Measurements from ENCODE around the gene PIK3IP1. TPM values are rescaled to one million over a fixed set of nuclear protein-coding genes. Genes with fewer than 3 reads are reported as not detected.

Gene PIK3IP1
- total RNA-seq, 1 donor from 2014 or later: 16.4 TPM

DNA sequence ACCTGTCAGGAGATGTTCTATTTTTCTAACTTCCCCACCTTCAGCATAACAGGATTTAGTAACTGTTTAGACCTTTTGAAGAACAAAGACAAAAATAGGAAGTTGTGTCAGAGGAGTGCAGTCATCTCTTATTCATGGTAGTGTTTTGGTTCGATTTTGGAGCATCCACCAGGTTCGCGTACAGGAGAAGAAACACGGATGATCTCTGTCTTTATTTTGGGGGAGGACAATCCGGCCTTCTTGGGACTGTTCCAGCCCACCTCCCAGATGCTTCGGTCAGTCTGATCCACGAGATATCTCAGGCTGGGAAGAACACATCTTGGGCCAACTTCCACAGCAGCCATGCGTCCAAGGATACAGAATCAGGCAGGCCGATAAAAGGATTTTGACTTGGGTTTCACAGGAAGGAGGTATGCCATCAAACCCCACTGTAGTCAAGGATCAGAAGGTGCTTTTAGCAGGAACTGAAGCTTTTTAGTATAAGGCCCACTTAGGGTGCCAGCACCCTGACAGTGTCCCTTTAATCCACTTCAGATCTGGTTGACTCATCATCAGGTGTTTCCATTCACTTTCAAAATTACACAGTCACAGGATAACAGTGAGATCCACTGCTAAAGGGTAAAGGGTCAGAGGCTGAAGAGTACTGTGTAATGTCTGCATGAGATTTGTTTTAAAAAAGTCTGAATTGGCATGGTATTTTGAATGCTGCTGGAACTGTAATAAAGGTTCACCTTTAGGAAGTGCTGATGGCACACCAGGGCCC lies 37.3 kb upstream of the PIK3IP1 start:
- no peaks in the 10 kb centered on the region for H3K27me3 ChIP-seq
- H3K27ac ChIP-seq: no peak overlapping the region
- H3K4me3 ChIP-seq: no peak overlapping the region
- peaks cover 54 to 92% of the 10 kb centered on the region in 2 donors for H3K36me3 ChIP-seq
- TF ChIP-seq, protein P1, sequence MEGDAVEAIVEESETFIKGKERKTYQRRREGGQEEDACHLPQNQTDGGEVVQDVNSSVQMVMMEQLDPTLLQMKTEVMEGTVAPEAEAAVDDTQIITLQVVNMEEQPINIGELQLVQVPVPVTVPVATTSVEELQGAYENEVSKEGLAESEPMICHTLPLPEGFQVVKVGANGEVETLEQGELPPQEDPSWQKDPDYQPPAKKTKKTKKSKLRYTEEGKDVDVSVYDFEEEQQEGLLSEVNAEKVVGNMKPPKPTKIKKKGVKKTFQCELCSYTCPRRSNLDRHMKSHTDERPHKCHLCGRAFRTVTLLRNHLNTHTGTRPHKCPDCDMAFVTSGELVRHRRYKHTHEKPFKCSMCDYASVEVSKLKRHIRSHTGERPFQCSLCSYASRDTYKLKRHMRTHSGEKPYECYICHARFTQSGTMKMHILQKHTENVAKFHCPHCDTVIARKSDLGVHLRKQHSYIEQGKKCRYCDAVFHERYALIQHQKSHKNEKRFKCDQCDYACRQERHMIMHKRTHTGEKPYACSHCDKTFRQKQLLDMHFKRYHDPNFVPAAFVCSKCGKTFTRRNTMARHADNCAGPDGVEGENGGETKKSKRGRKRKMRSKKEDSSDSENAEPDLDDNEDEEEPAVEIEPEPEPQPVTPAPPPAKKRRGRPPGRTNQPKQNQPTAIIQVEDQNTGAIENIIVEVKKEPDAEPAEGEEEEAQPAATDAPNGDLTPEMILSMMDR (IDR thresholded peaks at IDR 0.05): no peak
- H3K9me3 ChIP-seq: no peaks in the 10 kb centered on the region
- intact Hi-C loops (cut with DNase I): no loop called here
- H3K4me1 ChIP-seq: no peaks in the 10 kb centered on the region
- no peak for DNase-seq (ENCODE audit: low spot score in 2 of 2)

DNA sequence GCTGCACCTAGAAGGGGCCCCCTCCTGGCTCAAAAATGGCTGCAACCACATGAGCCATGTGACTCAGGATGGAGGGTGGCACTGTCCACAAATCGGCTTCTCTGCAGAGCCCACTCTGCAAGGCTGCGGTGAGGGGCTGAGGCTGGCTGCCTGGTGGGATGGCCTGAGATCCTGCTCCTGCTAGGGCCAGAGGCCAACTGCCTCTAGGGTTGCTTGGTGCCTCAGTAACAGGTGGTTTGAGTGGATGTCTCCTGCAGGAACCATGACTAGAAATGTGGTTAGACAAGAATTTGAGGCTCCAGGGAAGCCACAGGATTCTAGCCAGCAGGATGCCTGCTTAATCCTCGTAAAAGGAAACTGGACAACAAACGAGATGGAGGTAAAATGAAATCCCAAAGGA lies 36.7 kb upstream of the PIK3IP1 start:
- TF ChIP-seq, protein P1 (IDR thresholded peaks at IDR 0.05): no peak
- no peak overlapping the region for H3K27ac ChIP-seq
- intact Hi-C loops (cut with DNase I): no loop called here
- H3K27me3 ChIP-seq: no peaks in the 10 kb centered on the region
- H3K4me1 ChIP-seq: no peaks in the 10 kb centered on the region
- no peaks in the 10 kb centered on the region for H3K9me3 ChIP-seq
- no peak overlapping the region for H3K4me3 ChIP-seq
- DNase-seq (ENCODE audit: low spot score in 2 of 2): no peak
- H3K36me3 ChIP-seq: peaks cover 53 to 86% of the 10 kb centered on the region in 2 donors

DNA sequence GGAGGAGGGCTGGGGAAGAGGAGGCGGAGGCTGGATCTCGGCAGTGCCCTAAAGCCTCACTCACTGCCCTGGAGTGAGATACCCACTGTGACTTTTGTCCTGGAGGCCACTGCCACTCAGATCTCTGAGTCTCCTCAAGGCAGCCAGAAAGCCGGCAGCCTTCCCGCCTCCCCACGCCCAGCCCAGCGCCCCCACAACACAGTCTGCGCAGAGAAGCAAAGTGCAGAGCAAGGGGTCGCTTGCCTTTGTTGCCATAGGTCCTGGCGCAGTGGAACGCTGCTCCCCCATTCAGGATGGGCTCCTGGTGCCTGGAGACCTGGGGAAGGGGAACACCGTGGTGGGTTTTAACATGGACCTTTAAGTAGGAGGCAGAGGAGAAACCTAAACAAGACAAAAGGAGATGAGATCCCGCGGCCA lies 36.3 kb upstream of the PIK3IP1 start:
- Histone ChIP-seq H3K4me1 (no peaks in the 10 kb centered on the region), H3K36me3 (peaks cover 48 to 82% of the 10 kb centered on the region in 2 donors), H3K27ac (no peak overlapping the region), H3K27me3 (no peaks in the 10 kb centered on the region), H3K9me3 (no peaks in the 10 kb centered on the region), H3K4me3 (no peak overlapping the region)
- TF ChIP-seq, protein P1 (IDR thresholded peaks at IDR 0.05): no peak
- intact Hi-C loops (cut with DNase I): no loop called here
- no peak for DNase-seq (ENCODE audit: low spot score in 2 of 2)

DNA sequence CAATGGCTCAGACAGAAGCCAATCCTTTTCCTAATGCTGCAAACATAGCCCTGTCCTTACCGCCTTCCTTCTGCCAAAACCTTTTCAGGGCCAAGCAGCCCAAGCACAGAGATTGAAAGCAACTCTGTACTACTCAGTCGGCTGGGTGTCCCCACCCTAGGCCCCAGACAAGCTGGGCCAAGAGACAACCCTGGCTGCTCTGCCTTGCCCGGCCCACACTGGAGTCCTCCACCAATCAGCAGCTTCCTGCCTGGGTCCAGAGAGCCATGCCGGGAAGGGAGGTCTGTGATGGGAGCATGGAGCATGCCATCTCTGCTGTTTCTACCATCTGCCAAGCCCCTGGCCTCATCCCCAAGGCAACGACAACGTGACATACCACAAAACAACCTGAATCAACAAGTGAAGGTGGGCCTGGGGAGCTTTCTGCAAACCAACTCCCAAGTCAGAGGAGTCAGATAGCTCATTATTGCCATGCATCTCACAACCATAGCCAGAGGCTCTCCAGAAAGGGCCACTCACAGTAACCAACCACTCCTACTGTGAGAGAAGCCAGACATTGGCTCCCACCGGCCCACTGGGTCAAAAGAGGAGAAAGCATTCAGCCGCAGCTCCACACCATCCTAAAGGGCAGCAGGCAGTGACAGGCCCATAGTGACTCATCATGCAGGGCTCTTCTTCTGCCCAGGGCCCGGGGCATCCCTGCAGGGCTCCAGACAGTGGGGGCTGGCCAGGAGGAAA lies 35.7 kb upstream of the PIK3IP1 start:
- no peak for DNase-seq (ENCODE audit: low spot score in 2 of 2)
- Histone ChIP-seq H3K9me3 (no peaks in the 10 kb centered on the region), H3K4me1 (no peaks in the 10 kb centered on the region), H3K27me3 (no peaks in the 10 kb centered on the region), H3K4me3 (no peak overlapping the region), H3K36me3 (peaks cover 47 to 77% of the 10 kb centered on the region in 2 donors), H3K27ac (no peak overlapping the region)
- TF ChIP-seq, protein P1 (IDR thresholded peaks at IDR 0.05): no peak
- intact Hi-C loops (cut with DNase I): no loop called here

DNA sequence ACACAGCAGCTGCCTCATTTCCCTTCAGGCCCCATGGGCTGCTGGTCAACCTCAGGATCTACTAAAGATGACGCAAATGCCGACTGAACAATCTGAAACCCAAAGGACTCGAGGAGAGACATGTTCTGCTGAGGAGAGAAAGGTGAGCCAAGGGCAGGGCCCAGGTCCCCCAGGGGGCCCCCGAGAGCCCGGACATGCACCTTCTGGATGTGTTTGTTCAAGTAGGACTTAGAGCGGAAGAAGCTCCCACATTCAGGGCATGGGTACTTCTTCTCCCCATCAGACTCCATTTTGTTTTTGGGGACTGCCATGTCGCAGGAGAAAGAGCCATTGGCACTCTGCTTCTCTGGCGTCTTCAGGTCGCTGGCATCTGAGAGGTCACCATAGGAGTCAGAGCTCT lies 34.6 kb upstream of the PIK3IP1 start:
- intact Hi-C loops (cut with DNase I): no loop called here
- no peaks in the 10 kb centered on the region for H3K27me3 ChIP-seq
- DNase-seq (ENCODE audit: low spot score in 2 of 2): no peak
- TF ChIP-seq, protein P1 (IDR thresholded peaks at IDR 0.05): no peak
- H3K9me3 ChIP-seq: no peaks in the 10 kb centered on the region
- H3K4me1 ChIP-seq: no peaks in the 10 kb centered on the region
- H3K4me3 ChIP-seq: no peak overlapping the region
- no peak overlapping the region for H3K27ac ChIP-seq
- peaks cover 36 to 66% of the 10 kb centered on the region in 2 donors for H3K36me3 ChIP-seq
